T-helper 2 cell treated with Interferon-gamma antibody and Interleukin-4, amounts not matched to agents 5 μg/mL and 100 μg/mL, for 36 hours (primary cell): ENCODE data around the gene TMEM151B.

Source experiments
- DNase-seq: peaks from one replicate; pipeline ENCODE4 v3.0.0; 2021; ENCODE audit warnings: low spot score
- H3K27ac Mint-ChIP-seq: one replicate; pipeline ENCODE4 v1.8.0; 2021; ENCODE audit warnings: mild to moderate bottlenecking, mixed read lengths
- H3K27me3 Mint-ChIP-seq: one replicate; pipeline ENCODE4 v1.8.0; 2021; ENCODE audit warnings: low read depth, mixed read lengths
- H3K36me3 Mint-ChIP-seq: one replicate; pipeline ENCODE4 v1.8.0; 2021; ENCODE audit warnings: low read depth, mixed read lengths
- H3K4me1 Mint-ChIP-seq: one replicate; pipeline ENCODE4 v1.8.0; 2021; ENCODE audit warnings: low read depth, mixed read lengths
- H3K4me3 Mint-ChIP-seq: one replicate; pipeline ENCODE4 v1.8.0; 2022; ENCODE audit warnings: mild to moderate bottlenecking, moderate library complexity, mixed read lengths
- H3K9me3 Mint-ChIP-seq: one replicate; pipeline ENCODE4 v1.8.0; 2021; ENCODE audit warnings: mixed read lengths

TMEM151B gene

GRCh38 chr6:44251576-44252524 lies 18.4 kb upstream of the TMEM151B start:
- H3K27me3 Mint-ChIP-seq, result peaks cover 2% of the 10 kb centered on the region
- no peak for DNase-seq
- peak overlapping the region; percentile 50 for H3K27ac Mint-ChIP-seq
- H3K4me1 Mint-ChIP-seq, result peaks cover 55% of the 10 kb centered on the region
- no peaks in the 10 kb centered on the region for H3K9me3 Mint-ChIP-seq
- peaks cover 84% of the 10 kb centered on the region for H3K36me3 Mint-ChIP-seq
- H3K4me3 Mint-ChIP-seq, result no peak overlapping the region

- peak; percentile 59 for DNase-seq
- Mint-ChIP-seq H3K36me3 (peaks cover 79% of the 10 kb centered on the region), H3K4me1 (peaks cover 59% of the 10 kb centered on the region), H3K4me3 (peak overlapping the region; percentile 13), H3K27me3 (no peaks in the 10 kb centered on the region), H3K9me3 (no peaks in the 10 kb centered on the region), H3K27ac (peak overlapping the region; percentile 19)
These were observed 16.7 kb upstream of the TMEM151B start for GRCh38 chr6:44253307-44254101.

- Mint-ChIP-seq H3K4me1 (peaks cover 51% of the 10 kb centered on the region), H3K27ac (peak overlapping the region; percentile 24), H3K27me3 (no peaks in the 10 kb centered on the region), H3K36me3 (peaks cover 76% of the 10 kb centered on the region), H3K9me3 (no peaks in the 10 kb centered on the region), H3K4me3 (no peak overlapping the region)
- no peak for DNase-seq
These were observed 15.8 kb upstream of the TMEM151B start for GRCh38 chr6:44254191-44255104.

- H3K36me3 Mint-ChIP-seq, result peaks cover 74% of the 10 kb centered on the region
- DNase-seq, result no peak
- H3K4me1 Mint-ChIP-seq, result peaks cover 43% of the 10 kb centered on the region
- H3K27me3 Mint-ChIP-seq, result no peaks in the 10 kb centered on the region
- peak overlapping the region; percentile 86 for H3K4me3 Mint-ChIP-seq
- H3K9me3 Mint-ChIP-seq, result no peaks in the 10 kb centered on the region
- peak overlapping the region; percentile 78 for H3K27ac Mint-ChIP-seq
These were observed 15.0 kb upstream of the TMEM151B start for GRCh38 chr6:44255105-44255808.

- peaks cover 69% of the 10 kb centered on the region for H3K36me3 Mint-ChIP-seq
- no peaks in the 10 kb centered on the region for H3K27me3 Mint-ChIP-seq
- no peaks in the 10 kb centered on the region for H3K9me3 Mint-ChIP-seq
- no peak for DNase-seq
- H3K4me3 Mint-ChIP-seq, result peak overlapping the region; percentile 86
- peak overlapping the region; percentile 78 for H3K27ac Mint-ChIP-seq
- H3K4me1 Mint-ChIP-seq, result peaks cover 43% of the 10 kb centered on the region
These were observed 14.1 kb upstream of the TMEM151B start for GRCh38 chr6:44255871-44256774.

GRCh38 chr6:44256775-44257024 lies 13.6 kb upstream of the TMEM151B start:
- peak overlapping the region; percentile 78 for H3K27ac Mint-ChIP-seq
- peaks cover 66% of the 10 kb centered on the region for H3K36me3 Mint-ChIP-seq
- peak overlapping the region; percentile 86 for H3K4me3 Mint-ChIP-seq
- no peaks in the 10 kb centered on the region for H3K9me3 Mint-ChIP-seq
- H3K27me3 Mint-ChIP-seq, result no peaks in the 10 kb centered on the region
- no peak for DNase-seq
- peaks cover 42% of the 10 kb centered on the region for H3K4me1 Mint-ChIP-seq

- Mint-ChIP-seq H3K36me3 (peaks cover 61% of the 10 kb centered on the region), H3K9me3 (no peaks in the 10 kb centered on the region), H3K27me3 (no peaks in the 10 kb centered on the region), H3K4me3 (peak within 1 kb of the TSS; percentile 86), H3K4me1 (peaks cover 43% of the 10 kb centered on the region), H3K27ac (peak within 1 kb of the TSS; percentile 88)
- DNase-seq, result peak; percentile 76
These were observed 13.1 kb upstream of the TMEM151B start, which contains the start of gene SLC35B2 for GRCh38 chr6:44257025-44257752. Gene SLC35B2 (minus strand): TSS chr6:44257528. CDS start chr6:44257410, 118 bp downstream.

GRCh38 chr6:44257753-44258324 lies 12.4 kb upstream of the TMEM151B start:
- DNase-seq, result no peak
- no peaks in the 10 kb centered on the region for H3K27me3 Mint-ChIP-seq
- peak overlapping the region; percentile 88 for H3K27ac Mint-ChIP-seq
- peaks cover 47% of the 10 kb centered on the region for H3K4me1 Mint-ChIP-seq
- H3K36me3 Mint-ChIP-seq, result peaks cover 60% of the 10 kb centered on the region
- H3K9me3 Mint-ChIP-seq, result no peaks in the 10 kb centered on the region
- peak overlapping the region; percentile 83 for H3K4me3 Mint-ChIP-seq

GRCh38 chr6:44258325-44258863 lies 11.9 kb upstream of the TMEM151B start:
- H3K27me3 Mint-ChIP-seq, result no peaks in the 10 kb centered on the region
- no peaks in the 10 kb centered on the region for H3K9me3 Mint-ChIP-seq
- peaks cover 48% of the 10 kb centered on the region for H3K4me1 Mint-ChIP-seq
- no peak for DNase-seq
- peak overlapping the region; percentile 83 for H3K4me3 Mint-ChIP-seq
- peaks cover 59% of the 10 kb centered on the region for H3K36me3 Mint-ChIP-seq
- peak overlapping the region; percentile 88 for H3K27ac Mint-ChIP-seq

- Mint-ChIP-seq H3K4me1 (peaks cover 49% of the 10 kb centered on the region), H3K27ac (peak overlapping the region; percentile 88), H3K36me3 (peaks cover 57% of the 10 kb centered on the region), H3K27me3 (no peaks in the 10 kb centered on the region), H3K4me3 (peak overlapping the region; percentile 83), H3K9me3 (no peaks in the 10 kb centered on the region)
- no peak for DNase-seq
These were observed 11.3 kb upstream of the TMEM151B start for GRCh38 chr6:44258921-44259320.

GRCh38 chr6:44260011-44260410 lies 10.2 kb upstream of the TMEM151B start:
- H3K4me3 Mint-ChIP-seq, result no peak overlapping the region

More at GRCh38 chr6:44260011-44260410, 10.2 kb upstream of the TMEM151B start:
- no peak for DNase-seq
- Mint-ChIP-seq H3K27ac (no peak overlapping the region), H3K4me1 (peaks cover 52% of the 10 kb centered on the region), H3K36me3 (peaks cover 51% of the 10 kb centered on the region), H3K27me3 (no peaks in the 10 kb centered on the region), H3K9me3 (no peaks in the 10 kb centered on the region)
